HG03460 (cell line): ENCODE data around the gene MYRFL.

Source experiments
- ATAC-seq: cut with Tn5 transposase; IDR thresholded peaks from one replicate; pipeline ENCODE4 v1.9.1; 2021; ENCODE audit not compliant: unreplicated experiment

The MYRFL gene

DNA sequence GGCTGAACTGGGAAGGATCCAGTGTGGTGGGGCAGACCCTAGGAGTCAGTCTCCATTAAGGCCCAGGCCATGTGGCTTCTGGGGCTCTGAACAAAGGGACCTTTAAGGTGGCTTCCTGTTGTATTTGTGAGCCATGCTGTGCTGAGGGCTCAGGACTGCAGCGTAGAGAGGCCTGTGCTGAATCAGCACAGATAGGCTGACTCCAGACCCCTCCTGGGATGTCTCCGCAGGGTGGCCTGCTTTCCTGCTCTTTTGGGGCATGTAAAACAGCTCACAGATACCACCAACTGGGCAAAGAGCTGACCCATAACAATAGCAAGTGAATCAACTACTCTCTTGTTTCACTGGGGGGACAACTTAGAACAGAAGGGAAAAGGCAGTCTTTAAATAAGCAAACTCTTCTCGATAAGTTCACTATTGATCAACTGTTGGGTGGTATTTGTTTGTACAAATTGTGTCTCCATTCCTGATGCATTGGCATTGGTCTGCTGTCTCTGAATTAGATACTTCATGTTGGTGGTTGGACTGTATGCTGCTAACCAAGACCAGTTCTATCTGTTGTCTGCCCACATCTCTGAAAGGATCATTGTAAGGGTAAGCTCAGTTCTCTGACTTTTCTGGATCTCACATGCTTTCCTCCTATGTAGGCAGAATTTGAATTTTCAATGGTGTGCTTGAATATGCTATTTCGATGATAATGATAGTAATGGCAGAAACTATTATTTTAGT, 71.8 kb downstream of the MYRFL start:
- ATAC-seq: no peak

DNA sequence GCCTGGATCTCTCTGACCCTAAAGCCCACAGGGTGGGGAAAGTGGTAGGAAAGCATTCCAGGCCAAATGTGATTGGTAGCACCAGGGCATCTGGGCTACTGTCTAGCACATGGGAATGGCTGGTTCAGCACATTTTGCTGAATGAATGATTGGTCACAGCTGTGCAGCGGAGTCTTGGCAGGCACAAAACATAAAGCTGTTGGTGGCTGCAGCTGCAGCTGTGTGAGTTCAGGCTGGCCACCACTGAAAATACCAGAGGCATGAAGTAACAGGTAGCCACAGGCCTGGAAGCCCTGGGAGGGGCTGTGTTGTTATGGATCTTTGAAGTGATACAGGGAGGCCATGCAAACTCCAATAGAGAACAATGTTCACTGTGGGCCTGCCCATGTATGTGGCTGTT, 72.7 kb downstream of the MYRFL start:
- no peak for ATAC-seq

DNA sequence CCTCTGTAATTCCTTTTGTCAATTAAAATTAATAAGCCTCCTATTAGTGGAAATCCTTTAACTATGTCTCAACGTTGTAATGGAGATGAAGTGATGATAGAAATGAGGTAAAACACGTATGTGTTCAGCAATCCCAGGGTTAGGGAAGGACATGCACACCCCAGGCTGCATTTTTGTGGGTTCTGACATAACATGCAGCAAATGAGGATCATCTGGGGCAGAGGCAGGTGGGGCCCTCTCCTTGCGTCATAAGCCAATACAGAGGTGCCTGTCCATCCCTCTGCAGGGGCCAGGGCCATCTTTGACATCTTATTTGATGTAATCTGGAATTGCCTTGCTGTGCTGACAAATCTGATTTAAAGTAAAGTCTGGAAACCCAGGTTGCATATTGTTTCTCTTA, 73.2 kb downstream of the MYRFL start:
- no peak for ATAC-seq

DNA sequence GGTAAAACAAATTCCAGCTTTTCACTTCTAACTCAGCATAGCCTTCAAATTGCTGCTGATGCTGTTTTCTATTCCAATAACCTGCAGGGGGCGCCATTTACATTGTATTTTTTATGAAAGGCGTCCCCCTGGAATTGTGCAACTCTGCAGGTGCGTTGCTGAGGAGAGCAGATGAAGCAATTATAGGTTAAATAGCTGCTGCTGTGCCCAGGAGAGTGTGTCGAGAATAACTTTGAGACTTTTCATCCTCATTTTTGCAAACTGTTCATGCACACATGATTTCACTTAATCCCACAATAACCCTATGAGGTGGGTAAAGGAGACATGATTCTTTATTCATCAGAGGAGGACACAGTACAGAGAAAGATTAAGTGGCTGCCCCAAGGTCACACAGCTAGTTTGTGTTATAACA, 75.7 kb downstream of the MYRFL start:
- no peak for ATAC-seq

DNA sequence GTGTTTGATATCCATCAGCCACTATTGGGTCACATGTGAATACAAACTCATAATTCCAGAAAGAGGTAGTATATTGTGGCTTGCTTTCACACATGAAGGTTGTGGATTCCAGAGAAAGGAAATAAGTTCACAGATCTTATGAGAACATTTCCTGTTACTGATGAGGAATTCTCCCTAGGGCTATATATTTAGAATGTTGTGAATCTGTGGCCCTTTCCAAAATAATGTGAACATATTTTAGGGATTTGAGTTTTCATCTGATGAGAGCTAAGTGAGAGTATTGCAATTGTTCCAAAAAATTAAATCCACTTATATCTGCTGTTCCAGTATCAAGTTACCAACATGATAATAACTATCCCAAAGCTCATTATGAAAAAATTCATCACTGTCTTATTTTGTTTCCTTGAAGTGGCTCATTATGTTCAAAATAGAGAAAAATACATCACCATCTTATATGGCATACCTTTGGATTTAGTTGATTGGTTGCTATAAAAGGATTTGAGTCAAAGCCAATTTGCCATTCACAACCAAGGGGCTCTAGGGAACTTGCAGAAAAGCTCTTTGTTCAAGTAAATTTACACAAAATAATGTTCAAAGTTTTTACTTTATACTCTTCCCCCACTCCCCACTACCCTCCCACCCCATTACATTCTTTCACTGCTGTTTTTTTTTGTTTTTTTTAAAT, 76.3 kb downstream of the MYRFL start:
- no peak for ATAC-seq

DNA sequence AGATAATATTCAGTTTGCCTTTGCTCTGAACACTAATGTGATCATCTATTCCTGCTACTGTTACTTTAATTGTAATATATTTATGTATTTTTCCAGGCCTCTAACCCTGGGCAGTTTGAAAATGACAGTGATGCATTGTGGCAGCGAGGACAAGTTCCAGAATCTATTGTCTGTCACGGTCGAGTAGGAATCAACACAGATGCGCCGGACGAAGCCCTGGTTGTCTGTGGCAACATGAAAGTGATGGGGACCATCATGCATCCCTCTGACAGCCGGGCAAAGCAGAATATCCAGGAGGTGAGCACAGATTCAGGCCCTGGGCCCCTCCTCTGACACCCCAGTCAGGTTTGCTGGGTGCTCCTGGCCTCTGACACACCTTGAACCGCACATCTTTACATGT, 78.5 kb downstream of the MYRFL start:
- ATAC-seq: no peak

DNA sequence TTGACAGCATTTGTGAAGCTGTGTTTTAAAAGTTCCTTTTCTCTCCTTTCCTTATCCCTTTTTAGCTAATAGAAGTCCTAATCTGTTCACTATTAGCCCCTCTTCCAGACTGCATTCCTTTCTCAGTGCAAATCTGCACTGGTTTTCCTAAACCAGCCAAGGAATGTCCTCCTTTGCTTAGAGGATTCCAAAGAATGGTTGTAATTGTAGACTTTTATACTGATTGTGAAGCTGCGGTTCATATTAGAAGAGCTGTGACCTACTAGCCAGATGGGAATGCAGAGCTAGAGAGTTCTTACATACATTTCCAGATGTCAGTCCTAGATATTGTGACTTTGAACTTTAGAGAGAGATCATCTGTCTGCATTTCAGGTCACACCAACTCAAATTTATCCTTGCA, 79.8 kb downstream of the MYRFL start:
- no peak for ATAC-seq

DNA sequence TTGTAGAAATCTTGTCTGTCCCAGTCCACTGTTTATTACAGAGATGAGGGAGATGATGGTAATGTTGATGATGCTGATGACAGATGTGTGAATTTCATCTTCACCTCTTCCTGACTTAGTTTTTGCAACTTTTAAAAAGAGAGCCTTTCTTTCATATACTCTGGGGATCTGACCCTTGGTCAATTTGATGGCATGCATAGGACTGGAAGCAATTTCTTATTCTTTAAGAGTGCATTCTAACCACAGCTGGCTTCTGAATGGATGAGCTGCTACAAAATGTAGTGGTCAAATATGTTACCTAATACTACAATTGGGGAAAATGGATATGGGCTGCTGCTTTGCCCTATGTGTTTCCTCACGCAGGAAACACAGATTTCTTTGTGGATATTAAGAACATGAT, 80.8 kb downstream of the MYRFL start:
- no peak for ATAC-seq

DNA sequence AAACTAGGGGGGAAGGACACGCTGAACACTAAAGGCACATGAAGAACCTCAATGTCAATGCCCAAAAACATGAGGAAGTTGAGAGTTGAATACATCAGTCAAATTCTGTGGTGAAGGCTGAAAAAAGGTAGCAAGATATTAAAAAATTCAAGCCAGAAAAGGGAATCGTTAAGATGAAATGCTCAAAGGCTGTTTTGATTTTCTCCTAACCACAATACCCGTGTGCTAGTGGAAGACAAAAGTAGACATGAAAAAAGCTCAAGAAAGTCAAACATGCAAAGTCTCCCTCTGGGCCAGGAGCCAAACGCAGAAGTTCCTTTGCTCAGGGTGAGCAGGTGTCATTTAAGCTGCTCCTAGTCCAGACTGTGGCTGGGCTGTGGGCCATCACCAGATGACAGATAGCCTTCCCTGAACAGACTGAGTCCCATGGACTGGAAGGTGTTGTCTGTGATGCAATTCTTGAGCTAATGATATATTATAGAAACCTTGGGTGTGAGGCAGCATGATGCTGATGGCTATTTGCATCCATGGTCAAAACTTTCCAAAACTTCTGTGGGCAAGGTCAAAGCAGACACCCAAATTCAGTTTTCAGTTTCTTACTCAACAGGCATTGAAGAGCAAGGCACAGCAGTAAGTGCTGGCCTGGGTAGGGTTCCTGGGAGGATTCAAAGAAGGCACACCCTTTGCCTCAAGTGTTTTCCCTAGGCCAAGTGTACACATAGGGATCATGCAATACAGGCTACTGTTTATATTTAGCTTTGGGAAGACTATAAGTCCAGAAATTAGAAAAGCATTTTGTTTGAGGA, 81.6 kb downstream of the MYRFL start:
- ATAC-seq: peak; percentile 88

DNA sequence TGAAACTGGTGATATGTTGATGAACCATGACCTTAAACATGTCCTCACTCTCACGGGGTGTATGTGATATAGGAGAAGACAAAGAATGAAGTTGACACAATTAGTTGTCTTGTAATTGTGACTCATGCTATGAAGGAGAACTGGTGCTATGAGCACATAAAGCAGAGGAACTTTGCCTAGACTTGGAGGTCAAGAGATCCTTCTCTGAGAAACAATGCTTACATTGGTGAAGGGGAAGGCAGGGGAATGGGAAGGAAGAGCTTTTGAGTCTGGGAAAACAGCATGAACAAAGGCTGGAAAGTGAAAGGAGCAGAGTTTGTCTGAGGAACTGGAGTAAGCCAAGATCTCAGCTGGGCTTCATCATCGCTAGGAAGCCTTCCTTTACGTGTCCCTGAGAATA, 83.2 kb downstream of the MYRFL start:
- no peak for ATAC-seq

DNA sequence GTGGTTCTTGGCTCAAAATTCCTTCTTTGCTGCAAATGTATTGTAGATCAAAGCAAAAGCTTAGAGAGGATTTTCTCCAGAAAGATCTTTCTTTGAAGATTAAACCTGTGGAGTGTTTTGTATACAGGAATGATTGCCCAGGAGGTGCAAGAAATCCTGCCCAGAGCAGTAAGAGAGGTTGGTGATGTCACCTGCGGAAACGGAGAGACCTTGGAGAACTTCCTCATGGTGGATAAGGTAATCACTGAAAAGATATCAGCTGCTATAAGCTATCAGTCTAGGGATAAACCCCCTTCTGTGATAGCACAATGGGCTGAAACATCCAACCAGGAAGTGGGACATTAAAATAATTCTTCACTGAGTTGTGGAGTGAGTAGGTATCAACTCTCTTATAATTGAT, 85.7 kb downstream of the MYRFL start:
- ATAC-seq: no peak

DNA sequence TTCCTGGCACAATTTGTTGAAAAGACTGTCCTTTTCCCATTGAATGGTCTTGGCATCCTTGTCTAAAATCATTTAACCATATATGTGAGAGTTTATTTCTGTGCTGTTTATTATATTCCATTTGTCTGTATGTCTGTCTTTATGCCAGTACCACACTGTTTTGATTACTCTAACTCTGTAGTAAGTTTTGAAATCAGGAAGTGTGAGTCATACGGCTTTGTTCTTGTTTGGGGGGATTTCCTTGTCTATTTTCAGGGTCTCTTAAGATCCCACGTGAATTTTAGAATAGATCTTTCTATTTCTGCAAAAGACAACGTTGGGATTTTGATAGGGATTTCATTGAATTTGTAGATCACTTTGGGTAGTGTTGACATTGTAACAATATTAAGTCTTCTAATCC, 88.5 kb downstream of the MYRFL start:
- no peak for ATAC-seq

DNA sequence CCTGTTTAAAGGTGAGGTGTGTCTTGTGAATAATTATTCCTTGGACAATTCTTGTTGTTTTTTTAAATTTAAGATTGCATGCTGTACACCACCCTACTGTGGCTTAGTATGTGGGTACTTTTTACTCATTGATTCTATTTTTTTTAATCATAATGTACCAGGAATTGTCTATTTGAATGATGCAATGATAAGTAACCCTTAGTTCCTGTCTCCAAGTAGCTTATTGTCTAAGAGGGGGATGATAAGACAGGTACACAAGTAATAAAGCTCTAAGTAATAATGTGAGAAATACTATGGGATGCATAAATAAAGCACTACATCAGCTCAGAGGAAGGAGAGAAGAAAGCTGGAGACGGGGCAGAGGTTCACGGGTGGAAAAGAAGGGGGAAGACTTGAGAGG, 90.9 kb downstream of the MYRFL start:
- no peak for ATAC-seq

DNA sequence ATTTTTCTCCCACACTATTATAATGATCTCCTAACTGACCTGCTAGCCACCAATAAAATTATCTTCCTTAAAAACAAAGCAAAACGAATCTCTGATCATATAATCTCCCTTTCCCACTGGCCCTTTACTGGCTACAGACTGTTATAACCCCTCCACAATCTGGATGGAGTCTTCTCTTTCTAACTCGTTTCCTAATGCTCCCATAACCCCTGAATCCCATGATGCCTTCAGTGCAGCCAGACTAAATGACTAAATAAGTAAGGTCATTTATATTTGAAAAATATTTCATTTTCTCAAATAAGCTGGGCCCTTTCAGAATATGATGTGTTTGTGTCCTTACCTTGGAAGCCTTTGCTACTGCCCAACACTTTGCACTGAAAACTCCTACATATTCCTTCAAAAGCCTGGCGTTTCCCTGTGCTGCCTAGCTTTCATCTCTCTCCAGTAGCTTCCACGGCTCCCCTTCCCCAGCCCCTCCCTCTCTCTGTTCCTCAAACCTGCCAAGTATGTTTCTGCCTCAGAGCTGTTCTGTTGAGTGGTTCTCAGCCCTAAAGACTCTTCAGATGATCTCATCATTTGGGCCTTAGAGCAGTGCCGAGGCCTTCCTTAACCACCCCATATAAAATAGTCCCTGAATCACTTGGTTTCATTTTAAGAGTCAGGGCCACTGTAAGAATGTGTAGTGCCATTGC, 91.7 kb downstream of the MYRFL start:
- no peak for ATAC-seq

DNA sequence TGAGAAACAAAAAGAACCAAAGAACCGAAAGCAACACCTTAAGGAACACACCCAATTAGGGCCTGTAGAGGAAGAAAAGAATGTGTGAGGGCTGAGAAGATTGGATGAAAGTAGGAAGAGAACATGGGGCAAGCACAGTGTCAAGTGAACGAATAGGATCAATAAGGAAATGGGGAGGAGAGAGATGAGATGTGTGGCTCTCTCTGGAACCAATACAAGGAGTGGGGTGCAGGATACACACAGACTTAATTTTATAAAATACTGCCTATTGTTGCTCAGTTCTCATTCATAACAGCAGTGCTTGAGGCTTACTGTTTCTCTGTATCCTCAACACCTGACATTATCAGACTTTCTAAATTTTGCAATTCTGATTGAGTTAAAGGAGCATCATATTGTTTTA, 93.3 kb downstream of the MYRFL start:
- ATAC-seq: no peak

DNA sequence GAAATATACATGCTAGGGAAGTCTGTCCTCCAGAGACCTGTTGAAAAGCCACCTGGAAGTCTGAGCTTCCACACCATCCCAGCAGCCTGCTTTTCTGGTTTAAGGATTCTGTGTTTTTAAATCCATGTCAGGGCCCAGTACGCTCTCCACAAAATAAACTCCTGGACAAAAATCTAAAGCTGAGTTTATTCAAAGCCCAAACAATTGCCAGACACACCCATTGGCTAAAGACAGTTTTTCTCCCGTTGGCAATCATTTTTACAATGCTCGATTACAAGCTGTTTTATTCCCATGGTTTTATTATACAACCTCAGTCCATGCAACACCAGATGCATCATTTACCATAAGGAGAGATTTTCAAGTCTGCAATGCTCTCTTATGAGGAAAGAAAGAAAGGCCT, 94.5 kb downstream of the MYRFL start:
- no peak for ATAC-seq

DNA sequence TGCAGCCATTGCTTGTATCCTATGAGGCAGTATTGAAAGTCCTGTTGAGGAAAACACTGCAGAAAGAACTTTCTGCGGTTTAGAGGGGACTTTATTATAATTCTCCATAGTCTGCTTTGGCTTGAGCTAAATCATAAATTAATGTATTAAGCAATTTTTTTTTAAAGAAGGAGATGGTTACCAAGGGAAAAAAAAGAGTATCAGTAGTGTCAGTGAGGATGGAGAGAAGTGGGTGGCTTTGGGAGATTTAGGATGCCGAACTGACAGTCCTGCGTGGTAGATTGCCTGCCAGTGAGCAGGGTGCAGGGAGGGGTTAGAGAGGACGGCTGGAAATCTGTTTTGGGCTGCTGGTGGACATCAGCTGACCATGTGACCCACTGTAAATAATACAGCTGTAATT, 96.8 kb downstream of the MYRFL start:
- no peak for ATAC-seq

DNA sequence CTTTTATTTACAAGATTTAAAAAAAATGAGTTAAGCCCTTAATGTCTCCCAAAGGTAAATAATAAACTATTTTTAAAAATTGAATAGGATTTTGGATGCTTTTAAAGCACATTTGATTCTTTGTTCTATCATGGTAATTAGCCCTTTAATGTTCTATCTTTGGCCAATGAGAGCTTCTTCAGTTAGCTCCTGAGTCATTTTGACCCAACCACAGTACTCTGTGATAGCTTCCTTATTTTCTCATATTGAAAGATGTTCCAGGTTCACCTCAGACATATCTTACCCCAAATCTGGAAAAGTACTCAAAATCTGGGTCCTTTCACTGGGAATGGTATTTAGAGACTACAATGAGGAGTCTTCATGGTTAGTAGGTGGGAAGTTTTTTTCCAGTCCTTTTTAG, 98.0 kb downstream of the MYRFL start:
- ATAC-seq: no peak

DNA sequence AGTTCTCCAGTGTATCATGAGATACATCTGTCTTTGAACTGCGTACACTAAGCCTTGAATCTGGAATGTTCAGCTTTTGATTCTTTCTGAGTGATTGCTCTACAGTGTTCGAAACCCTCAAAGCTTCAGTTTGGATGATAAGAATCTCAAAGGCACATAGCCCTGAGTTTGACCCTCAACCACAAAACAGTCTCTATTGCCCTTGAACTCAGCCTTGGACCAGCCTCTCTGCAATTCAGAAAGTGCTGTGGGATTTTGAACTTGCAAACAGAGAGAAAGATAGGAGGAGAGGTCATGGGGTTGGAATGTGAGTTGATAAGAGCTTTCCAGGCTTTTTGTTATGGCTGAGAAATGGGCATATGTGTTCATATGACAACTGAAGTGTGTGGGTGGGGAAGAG, 100.3 kb downstream of the MYRFL start:
- ATAC-seq: no peak

DNA sequence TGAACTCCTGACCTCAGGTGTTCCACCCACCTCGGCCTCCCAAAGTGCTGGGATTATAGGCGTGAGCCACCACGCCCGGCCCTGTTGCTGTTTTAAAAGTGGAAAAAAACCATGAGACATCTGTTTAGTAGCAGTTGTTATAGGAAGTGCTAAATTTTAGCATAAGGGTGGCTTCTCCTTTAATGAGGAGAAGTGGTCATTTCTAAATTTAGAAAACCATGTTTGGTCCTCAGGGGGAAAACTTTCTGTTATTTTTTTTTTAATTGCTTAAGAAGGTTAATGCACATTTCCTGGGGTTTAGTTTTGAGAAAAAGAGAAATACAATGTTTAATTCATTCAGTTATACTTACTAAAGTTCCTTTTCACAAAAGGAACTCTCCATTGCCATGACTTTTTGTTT, 102.1 kb downstream of the MYRFL start:
- ATAC-seq: no peak

DNA sequence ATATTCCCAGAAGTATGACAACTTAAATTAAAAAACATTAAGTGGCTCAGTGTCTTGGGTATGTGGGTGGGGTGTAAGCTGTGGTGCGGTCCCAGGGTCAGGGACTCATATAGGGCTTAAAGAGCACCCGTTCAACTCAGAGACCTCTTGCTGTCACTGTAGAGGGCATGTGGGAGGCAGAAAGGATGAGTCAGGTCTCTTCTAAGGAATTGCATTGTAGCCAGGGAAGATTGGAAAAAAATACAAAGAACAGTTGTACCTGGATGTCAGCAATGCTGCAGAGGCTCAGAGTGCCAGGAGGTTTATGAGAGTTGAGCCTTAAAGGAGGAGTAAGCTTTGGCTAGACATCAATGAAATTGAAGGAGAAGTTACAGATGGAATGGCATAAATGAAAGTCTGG, 104.1 kb downstream of the MYRFL start:
- no peak for ATAC-seq

DNA sequence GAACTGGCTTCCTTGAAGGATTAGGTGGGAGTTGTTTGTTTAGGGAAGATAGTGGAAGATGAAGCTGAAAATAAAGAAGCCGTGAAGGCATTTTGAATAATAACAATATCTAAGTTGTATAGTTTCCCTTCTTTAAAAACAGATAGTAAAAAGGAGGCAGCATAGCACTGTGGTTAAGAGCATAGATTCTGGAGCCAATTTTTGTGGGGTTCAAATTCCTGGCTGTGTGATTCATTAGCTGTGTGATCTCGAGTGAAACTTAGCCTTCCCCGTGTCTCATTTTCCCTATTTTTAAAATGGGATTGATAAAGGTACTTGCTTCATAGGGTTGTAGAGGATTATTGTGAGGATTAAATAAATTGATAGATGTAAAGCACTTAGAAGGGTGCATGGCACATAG, 104.5 kb downstream of the MYRFL start:
- no peak for ATAC-seq
